Right renal pelvis (tissue), 4 donors: ENCODE results near the gene S100P. TPM values are rescaled to one million over a fixed set of nuclear protein-coding genes. Genes with fewer than 3 reads are reported as not detected.
"Not testable (repeated sequence)": the region's sequence is repeated elsewhere in the genome, so short reads cannot be mapped to it uniquely, and the experiment has no call there.

Source experiments
- DNase-seq, 4 donors: peaks; one replicate each; pipeline ENCODE4 v3.0.0-alpha.2; 2013; ENCODE audit warnings: low read depth in 4 of 4, low spot score in 3 of 4, missing footprints in 1 of 4
- polyA plus RNA-seq, 4 donors: library from polyadenylated mRNA; unstranded; fragments of 120-200 nt; gene quantifications; one replicate each; pipeline ENCODE4 v1.2.1, GENCODE V29; 2013; ENCODE audit not compliant: insufficient read length in 4 of 4

S100P gene
- 10 to 100 TPM in 2 of 4 donors, 1 to 10 TPM in 1, under 1 TPM in 1; 0.86 to 30.4 (median 17.4) TPM for polyA plus RNA-seq

- no peak for DNase-seq
Measured at GRCh38 chr4:6693231-6694176, at the start of gene S100P. Gene S100P (plus strand): TSS chr4:6693878. CDS start chr4:6693933, 55 bp downstream.

- no peak for DNase-seq
Measured at GRCh38 chr4:6644792-6645530, 48.7 kb upstream of the S100P start.

GRCh38 chr4:6647169-6647568, 46.5 kb upstream of the S100P start:
- DNase-seq, result no peak

- no peak for DNase-seq
Measured at GRCh38 chr4:6647582-6648230, 46.0 kb upstream of the S100P start.

- DNase-seq, result no peak
Measured at GRCh38 chr4:6649216-6649615, 44.5 kb upstream of the S100P start.

- not testable (repeated sequence) for DNase-seq
Measured at GRCh38 chr4:6654211-6654610, 39.5 kb upstream of the S100P start.

- not testable (repeated sequence) for DNase-seq
Measured at GRCh38 chr4:6655291-6655690, 38.4 kb upstream of the S100P start.

GRCh38 chr4:6655924-6656323, 37.8 kb upstream of the S100P start:
- DNase-seq, result no peak

GRCh38 chr4:6657242-6658208, 36.2 kb upstream of the S100P start:
- no peak for DNase-seq

GRCh38 chr4:6658209-6658595, 35.5 kb upstream of the S100P start:
- no peak for DNase-seq

GRCh38 chr4:6658597-6659075, 35.0 kb upstream of the S100P start:
- DNase-seq, result no peak

- no peak for DNase-seq
Measured at GRCh38 chr4:6659897-6660296, 33.8 kb upstream of the S100P start.

GRCh38 chr4:6660430-6660829, 33.2 kb upstream of the S100P start:
- no peak for DNase-seq

- no peak for DNase-seq
Measured at GRCh38 chr4:6662591-6662990, 31.1 kb upstream of the S100P start.

- DNase-seq, result no peak
Measured at GRCh38 chr4:6663596-6664393, 29.9 kb upstream of the S100P start.

GRCh38 chr4:6665320-6665654, 28.4 kb upstream of the S100P start:
- no peak for DNase-seq

- no peak for DNase-seq
Measured at GRCh38 chr4:6668391-6668790, 25.3 kb upstream of the S100P start.

GRCh38 chr4:6671648-6672047, 22.0 kb upstream of the S100P start:
- DNase-seq, result no peak

- DNase-seq, result no peak
Measured at GRCh38 chr4:6672131-6672530, 21.5 kb upstream of the S100P start.
